GM13976 (cell line): ENCODE data around the gene PPM1L.

Experiments
- DNase-seq: peaks from one replicate; pipeline ENCODE4 v3.0.0; 2012; ENCODE audit warnings: low spot score
- in situ Hi-C: fragments of 300-500 bp; cut with MboI; formaldehyde crosslinking; loops from one replicate; pipeline ENCODE4 v1.12.0; 2022; ENCODE audit warnings: low sequenced_read_pairs, mixed read lengths, inconsistent platforms; ENCODE audit not compliant: unreplicated experiment
- TF ChIP-seq, protein P1 (sequence below): IDR thresholded peaks from 2 replicates; pipeline ENCODE4 v1.5.1; 2012; ENCODE audit warnings: borderline replicate concordance, mild to moderate bottlenecking; ENCODE audit not compliant: insufficient read depth; ENCODE audit errors: extremely low read depth, missing control alignments, control extremely low read depth

Gene PPM1L

DNA sequence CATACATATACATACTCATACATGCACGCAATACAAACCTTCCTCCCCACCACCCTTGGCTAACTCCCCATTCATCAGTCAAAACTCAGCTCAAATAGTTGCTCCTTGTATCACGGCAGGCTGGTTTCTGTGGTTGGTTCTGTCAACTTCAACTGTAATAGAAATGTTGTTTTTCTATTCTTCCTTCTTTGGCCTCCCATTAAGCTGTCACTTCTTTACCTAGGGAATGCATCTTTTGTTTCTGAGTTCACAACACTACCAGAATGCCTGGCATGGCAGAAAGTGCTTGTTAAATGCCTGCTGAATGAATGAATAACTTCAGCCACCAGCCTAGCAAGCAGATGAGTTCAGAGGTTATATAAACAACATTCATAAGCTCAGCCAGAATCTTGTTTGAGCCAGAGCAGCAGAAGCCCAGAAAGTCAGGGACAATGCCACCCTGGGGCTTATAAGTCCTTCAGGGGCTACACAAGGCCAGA, 286.0 kb downstream of the PPM1L start:
- TF ChIP-seq, protein P1, sequence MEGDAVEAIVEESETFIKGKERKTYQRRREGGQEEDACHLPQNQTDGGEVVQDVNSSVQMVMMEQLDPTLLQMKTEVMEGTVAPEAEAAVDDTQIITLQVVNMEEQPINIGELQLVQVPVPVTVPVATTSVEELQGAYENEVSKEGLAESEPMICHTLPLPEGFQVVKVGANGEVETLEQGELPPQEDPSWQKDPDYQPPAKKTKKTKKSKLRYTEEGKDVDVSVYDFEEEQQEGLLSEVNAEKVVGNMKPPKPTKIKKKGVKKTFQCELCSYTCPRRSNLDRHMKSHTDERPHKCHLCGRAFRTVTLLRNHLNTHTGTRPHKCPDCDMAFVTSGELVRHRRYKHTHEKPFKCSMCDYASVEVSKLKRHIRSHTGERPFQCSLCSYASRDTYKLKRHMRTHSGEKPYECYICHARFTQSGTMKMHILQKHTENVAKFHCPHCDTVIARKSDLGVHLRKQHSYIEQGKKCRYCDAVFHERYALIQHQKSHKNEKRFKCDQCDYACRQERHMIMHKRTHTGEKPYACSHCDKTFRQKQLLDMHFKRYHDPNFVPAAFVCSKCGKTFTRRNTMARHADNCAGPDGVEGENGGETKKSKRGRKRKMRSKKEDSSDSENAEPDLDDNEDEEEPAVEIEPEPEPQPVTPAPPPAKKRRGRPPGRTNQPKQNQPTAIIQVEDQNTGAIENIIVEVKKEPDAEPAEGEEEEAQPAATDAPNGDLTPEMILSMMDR = no peak
- peak; percentile 18 for DNase-seq
- in situ Hi-C loops = no loop called here

DNA sequence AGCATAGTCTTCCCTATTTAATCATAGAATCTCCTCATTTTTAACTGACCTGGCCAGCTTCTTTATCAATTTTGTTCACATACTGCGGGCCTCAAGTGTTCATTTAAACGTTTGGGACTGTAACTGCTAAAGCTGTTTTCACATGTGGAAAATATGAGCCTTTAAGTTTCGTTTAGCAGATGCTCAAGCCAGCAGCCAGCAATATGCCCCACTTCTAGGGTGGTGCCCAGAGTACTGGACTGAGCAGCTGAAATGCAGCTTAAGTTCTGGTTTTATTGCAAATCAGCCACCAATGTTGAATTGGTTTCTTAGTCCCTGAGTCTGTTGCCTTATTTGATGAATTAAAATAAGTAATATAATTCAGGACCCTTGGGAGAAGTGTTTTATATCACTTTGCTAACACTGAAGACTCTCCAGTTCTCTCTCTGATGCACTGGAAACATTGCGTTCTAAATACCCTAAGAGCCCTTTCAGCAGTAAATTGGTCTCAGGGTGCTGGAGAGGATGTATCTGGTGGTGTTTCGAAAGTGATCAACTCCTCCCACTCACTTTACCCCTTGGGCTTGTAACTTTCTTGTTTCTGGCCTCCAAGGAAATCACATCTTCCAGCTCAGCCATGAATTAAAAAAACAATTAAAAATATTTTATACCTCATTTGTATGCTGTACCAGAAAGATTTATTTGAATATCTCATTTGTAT, 287.5 kb downstream of the PPM1L start:
- DNase-seq = peak; percentile 40
- in situ Hi-C loops = no loop called here
- TF ChIP-seq, protein P1 = no peak

DNA sequence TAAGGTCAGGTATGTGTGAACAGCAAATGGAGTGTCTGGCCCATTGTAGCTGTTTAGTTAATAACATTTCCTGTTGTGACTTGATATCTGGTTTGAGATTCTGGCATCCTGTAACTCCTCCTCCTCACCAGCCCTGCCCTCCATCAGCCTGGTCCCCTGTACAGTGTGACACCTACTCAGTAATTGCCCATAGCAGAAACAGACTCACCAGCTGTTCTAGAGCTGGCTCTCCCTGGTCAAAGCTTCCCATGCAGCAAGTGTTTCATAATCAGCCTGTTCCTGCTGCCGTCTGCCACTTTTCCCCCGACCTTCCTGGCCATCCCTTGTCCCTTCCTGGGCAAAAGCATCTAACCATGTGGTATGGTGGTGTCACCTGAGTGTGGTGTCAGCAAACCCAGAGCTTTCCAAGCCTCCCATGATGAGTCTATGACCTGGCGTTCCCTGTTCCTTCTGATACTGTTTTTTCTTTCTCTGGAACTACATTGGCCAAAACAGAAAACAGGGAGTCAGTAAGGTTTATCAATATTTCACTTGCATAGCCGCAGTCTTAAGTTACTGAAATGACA, 293.7 kb downstream of the PPM1L start:
- TF ChIP-seq, protein P1 = no peak
- in situ Hi-C loops = no loop called here
- DNase-seq = no peak

DNA sequence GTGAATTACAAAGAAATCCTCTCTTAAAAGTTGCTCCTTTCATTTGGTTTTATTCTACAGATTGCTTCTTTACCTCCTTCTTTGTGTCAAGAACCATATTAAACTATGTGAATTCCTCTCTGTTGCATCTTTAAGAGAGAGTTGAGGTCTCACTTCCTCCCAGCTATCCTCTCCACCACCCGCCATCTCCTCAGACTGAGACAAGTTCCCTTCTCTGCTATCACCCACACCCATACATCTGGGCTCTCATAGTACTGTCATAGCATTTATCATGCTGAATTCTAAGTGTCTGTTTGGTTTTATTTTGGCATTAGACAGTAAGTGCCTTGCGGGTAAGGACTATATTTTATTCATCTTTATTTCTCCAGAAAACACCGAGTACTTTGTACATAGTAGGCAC, 294.9 kb downstream of the PPM1L start:
- in situ Hi-C loops = no loop called here
- no peak for DNase-seq
- TF ChIP-seq, protein P1 = no peak

DNA sequence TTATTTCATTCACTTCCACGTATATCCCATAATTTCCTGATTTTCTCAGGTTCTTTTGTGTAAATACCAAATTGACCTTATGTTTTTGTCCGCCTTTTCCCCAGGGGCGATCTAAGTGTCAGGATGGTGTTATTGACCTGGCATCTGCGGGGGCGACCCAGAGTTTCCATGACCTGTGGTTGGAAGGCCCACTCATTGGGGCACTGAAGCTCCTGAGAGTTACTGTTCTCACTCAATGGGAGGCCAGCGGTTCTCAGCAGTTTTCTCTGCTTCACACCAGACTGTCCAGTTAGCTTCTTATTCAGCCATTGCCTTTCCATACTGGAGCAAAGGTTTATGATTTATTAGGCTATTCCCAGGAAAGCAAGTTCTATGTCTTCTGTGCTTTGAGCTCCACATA, 295.8 kb downstream of the PPM1L start:
- no peak for DNase-seq
- TF ChIP-seq, protein P1 = no peak
- in situ Hi-C loops = no loop called here

DNA sequence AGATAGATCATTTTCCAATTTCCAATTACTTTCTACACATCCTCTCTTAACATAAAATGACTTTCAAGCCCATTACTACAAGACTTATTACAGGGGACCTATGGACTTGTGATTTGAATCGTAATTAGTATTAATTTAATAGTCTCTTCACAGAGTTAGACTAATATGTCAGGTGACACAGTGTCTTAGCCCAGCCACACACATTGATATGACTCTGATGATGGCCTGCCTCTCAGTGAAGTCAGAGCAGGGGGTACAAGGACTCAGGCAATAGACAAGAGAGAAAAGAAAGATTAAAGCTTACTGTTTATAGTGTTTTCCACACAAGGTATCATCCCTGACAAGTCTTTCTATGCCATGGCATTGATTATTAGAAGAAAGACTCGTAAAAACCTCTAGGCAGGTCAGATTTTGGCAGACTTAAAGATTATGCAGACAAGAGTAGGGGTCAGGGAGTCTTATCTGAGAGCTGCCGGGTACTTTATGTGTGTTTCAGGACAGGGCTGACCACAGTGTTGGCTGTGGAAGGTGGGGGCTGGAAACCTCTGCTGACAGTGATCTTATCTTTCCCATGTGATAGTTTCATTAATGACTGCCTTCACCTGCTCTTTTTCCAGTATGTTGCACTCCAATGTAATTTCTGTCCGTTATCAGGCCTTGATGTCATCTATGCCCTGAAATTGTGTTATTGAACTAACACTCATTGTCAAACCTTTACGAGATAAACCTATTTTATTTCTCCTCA, 299.0 kb downstream of the PPM1L start:
- TF ChIP-seq, protein P1 = no peak
- DNase-seq = no peak
- in situ Hi-C loops = no loop called here
